Measurements from ENCODE around the gene HIVEP3.

The HIVEP3 gene

DNA sequence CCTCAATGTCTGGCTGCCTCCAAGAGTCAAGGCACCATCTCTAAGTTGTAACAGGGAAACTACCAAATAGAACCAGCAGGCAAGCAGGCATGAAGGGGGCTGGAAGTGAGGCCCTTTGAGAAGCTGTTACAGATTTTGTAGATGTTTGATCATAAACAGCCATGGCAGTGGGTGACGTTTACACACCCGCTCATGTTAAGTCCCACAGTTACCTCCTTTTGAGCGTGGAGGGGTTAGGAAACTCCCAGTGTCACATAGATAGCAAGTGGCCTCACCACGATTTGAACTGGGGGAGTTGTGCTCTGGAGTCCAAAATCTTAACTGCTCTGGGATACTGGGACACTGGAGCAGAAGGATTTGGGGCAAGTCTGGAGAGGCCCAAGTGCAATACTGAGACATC, 192.4 kb downstream of the HIVEP3 start:
- no peak for DNase-seq

DNA sequence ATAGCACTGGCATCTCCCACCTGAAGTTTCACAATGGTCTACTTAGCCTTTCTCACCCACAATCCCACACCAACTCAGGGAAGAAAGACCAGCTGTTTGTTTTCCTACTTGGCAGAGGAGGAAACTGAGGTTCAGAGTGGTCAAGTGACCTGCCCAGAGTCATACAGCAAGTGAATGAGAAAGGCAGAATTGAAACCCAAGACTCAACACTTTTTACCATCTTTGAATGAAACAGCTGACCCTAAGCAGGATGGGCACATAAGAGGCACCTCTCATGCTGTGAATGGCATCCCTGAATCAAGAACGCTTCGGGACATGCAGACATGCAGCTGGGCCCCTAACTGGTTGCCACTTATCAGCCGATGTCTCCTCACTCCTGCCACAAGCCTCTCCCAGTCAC, 193.8 kb downstream of the HIVEP3 start:
- DNase-seq, result no peak

DNA sequence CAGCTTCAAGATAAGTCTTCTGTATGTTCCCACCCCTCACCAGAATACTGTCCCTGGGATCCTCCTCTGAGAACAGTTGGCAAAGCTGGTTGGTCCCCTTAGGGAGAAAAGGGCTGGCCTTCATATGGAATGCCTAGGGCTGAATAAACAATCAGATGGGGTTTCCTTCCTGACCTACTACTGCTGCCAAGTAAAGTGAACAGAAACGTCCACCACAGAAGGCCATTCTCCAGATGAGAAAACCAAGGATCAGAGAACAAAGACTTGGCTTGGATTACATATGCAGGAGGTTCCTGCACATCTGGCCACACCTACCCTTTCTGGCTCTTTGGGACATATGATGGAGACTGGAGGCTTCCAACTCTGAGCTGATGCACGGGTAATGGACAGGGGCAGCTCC, 194.5 kb downstream of the HIVEP3 start:
- DNase-seq, result no peak

DNA sequence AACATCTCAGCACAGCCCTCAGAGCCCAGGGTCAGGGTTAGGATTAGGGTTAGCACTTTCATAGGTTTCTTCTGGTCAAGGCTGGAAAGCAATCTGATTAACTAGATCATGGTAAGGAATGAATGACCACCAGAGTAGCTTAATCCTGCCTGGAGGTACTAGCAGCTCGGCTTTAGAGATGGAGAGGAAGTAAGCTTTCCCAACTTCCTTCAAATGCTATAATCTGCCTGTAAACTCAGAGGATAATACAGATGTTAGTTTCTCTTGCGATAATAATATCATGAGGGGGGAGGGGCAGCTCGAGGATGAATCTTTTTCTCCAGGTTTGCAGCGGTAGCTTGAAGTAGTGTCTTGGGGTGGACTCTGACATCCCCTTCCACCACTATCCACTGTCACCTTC, 194.9 kb downstream of the HIVEP3 start:
- no peak for DNase-seq

DNA sequence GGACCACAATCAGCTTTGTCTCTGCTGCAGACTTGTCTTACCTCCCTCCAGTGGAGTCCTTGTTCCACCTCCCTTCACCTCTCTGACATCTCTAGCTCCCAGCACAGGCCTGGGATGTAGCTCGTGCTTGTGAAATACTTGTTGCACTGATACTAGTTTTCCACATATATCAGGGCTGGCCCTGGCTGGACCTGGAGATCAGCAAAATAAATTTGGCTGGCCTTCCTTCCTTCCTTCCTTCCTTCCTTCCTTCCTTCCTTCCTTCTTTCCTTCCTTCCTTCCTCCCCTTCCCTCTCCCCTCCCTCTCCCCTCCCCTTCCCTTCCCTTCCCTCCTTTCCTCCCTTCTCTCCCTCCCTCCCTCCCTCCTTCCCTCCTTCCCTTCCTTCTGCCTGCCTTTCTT, 196.5 kb downstream of the HIVEP3 start:
- no peak for DNase-seq

DNA sequence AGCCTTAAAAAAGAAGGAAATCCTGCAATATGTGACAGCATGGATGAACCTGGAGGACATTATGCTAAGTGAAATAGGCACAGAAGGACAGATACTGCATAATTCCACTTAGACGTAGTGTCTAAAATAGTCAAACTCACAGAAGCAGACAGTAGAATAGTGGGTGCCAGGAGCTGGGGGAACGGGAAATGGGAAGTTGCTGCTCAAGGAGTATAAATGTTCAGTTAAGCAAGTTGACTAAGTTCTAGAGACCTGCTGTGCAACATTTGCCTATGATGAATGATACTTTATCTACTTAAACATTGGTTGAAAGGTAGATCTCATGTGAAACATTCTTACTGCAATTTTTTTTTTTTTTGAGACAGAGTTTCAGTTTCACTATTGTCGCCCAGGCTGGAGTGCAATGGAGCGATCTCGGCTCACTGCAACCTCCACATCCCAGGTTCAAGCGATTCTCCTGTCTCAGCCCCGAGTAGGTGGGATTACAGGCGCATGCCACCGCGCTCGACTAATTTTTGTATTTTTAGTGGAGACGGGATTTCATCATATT, 197.8 kb downstream of the HIVEP3 start:
- DNase-seq, result peak; percentile 19

DNA sequence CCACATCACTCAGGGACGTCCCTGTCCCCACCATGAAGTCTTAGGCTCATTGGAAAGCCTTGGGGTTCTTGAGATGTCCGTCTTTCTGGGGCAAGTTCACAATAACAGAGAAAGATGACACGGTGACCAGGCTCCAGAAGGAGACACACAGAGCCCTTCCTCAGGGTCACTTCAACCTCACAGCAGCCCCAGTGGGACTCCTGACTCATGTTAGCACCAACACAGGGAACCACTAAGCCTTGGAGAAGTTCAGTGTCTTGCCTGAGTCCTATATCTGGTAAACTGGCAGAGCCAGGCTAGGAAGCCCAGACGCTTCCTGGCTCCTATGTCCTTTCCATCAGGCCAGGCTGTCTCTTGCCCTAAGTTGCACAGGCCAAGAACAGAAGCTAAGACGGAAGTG, 199.1 kb downstream of the HIVEP3 start:
- DNase-seq, result no peak

DNA sequence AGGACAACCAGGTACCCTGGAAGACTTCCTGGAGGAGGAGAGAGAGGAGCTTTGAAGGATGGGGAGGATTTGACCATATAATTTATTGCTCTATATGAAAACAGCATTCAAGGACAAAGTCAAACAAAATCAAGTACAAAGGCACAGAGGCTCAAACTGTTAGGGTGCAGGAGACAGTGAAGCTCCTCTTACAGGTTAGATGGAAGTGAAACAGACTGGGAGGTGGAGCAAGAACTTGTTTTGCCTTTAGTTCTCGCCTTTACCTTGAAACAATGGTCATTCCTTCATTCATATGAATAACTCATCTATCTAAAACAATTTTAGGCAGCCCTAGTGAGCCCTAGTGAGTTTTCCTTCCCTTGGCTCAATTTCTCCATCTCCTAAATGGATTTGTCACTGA, 199.6 kb downstream of the HIVEP3 start:
- DNase-seq, result no peak

DNA sequence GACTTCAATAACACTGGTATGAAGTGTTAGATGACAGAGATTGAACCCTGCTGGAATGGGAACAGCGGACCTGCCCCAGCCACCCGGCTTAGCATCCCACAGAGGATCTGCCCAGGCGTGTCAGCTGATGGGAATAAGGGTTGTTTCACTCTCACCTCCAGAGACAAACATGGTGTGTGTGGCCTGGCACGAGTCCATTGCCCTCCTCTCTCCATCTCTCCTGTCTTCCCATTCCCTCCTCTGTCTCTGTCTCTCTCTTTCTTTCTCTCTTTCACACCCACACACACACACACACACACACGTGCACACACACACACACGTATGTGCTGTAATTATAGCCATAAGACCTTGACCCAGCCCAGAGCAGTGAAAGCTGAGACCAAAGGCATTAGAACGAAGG, 200.2 kb downstream of the HIVEP3 start:
- no peak for DNase-seq

DNA sequence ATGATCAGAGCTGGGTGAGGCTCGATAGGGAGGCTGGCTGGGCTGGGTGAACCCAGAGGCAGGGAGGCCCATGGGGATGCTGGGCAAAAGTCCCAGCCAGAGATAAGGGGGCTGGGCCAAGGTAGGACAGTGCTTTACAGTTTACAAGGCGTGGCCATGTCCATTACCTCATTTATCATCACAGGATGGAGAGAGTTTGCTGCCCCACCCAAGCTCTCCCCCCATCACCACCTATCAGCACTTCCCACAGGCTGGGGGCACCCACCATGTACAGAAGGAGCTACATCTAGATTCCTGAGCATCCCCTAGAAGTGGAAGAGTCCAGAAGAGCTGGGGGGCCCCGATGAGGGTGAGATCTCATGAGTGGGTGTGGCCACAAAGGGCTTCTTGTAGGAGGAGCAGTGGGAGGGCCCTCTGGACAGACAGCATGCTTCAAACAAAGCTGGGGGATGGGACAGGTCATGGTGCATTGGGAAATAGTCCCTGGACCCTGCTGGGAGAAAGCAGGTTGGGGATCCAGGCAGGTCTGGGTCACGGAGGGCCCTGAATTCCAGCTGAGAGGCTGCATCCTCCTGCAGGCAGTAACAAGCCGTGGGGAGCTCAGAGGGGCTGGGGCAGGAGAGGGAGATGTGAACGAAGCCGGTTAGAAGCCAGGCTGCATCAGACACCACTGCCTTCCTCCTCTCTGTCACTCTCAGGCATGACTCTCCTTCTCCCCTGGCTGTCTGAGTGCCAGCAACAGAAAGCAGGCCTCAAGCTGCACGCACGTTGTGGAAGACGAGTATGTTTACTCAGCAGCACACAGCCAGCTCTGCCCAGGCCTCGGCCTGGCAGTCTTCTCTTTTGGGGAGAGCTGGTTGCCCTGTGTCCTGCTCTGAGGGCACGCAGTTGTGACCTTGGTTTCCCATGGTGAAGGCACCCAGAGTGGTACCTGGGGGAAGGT, 202.3 kb downstream of the HIVEP3 start:
- no peak for DNase-seq

DNA sequence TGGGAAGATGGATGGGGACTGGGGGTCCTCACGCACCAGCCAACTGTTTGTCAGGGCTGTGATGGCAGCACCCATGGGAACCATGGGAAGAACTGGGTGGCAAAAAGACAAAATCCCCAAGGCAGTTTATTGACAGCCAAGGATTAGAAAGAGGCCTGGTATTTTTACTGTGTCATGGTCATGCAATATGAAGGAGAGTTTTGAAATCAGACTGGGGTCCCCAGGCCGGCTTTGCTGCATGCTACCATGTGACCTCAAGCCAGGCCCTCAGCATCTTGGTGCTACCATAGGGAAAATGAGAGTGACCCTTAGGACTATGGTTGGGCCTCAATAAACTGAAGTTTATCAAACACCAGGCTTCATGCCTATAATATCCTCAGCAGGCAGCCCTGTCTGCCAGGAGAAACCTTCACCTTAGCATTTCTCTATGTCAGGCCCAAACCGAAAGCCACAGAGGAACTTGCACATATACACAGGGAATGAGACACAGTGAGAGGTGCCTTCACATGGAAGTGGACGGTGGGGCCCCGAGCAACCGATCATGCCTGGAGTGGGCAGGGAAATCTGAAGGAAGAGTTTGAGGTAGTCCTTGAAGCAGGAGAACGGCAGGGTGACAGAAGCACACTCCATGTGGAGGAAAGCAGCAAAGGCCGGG, 203.2 kb downstream of the HIVEP3 start:
- DNase-seq, result no peak

DNA sequence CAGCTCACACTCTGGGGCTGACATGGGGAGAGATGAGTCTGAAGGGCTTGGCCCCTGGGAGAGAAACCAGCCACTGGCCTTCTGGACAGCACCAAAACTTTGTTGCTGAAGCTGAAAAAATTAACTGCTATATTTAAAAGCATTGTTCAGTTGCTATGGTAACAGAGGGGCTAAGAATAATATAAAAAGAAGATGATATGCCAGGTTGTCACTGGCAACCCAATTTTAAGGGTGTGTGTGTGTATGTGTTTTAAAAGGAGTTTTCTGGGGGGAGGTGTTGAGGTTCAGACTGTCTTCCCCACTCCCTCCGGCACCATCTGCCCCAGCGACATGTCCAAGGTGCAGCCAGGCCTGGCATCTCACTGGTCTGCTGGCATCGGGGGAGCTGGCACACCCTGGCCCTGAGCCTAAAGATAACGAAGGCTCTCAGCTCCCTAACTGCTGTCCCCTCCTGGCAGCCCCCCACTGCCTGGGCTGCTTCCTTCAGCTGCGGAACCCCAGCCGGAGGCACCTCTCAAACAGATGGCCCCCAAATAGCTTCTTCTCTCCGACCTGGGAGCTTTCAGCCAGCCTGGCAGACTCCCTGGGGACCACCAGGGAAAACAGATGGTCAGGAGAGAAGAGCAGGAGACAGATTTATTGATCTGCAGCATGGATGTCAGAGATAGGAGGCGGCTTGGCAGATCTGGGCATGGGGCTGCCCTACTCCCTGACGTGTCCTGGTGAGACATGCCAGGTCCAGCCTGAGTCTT, 203.9 kb downstream of the HIVEP3 start:
- no peak for DNase-seq

DNA sequence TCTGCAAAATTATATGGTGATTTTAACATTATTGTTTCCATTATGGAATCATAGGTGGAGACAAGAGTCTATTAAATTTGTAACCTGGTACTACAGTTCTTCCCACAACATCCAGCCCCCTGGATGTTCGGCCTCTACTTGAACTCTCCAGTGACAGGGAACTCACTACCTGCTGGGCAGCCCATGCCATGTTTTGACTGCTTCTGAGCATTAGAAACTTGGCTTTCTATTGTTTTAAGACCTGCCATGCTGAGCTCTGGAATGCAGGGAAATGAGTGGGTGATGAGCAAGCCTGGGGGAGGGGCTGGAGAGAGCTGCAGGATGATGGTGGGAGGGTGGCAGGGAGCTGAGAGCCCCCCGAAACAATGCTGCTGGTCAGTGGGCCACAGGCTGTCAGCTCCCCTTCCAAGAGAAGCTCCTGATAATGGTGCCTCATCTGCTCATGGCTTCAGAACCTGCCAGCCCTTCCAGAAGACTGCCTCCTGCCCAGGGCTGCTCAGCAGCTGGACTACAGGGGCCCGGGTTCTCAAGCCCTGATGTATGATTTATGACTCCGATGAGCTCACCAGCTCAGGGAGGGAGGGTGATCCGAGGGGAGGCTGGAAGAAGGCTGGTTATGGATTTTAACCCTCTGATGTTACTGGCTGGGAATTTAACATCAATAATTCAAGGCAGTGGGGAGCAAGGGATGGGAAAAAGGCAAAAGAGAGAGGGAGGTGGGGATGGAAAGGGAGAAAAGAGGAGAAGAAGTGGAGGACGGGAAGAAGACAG, 205.0 kb downstream of the HIVEP3 start:
- DNase-seq, result no peak

DNA sequence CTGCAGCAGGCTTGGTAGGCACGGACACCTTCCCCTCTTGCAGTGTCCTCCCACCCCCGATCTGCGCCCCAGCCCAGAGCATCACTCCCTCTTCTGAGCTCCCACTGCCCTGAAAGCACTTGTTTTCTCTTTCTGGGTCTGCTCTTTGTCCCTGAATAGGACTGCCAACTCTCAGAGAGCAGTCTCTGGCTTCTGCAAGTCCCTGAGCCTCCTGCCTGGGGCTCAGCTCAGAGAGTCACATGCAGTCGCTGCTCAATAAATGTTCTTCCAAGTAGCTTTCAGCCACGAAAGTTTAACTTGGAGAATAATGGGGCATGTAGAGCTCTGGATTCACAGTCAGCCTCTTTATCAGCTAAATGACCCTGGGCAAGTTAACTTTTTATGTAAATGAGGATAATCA, 205.6 kb downstream of the HIVEP3 start:
- no peak for DNase-seq

DNA sequence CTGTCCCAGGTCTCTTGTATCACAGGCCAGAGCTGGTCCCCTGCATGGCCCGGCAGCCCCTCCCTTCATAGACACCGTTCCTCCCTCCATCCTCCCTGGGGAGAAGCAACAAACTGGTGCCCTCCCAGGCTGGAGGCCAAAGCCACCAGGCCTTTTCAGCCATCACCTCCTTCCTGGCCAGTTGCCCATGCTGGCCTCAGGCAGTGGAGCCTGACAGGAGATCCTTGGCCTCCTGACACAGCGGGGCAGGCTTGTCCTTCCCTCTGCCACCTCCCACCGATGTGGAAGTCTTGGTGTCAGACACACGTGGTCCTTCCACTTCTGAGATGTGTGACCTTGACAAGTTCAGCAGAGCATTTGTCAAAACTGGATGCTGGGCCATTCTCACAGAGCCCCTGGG, 206.0 kb downstream of the HIVEP3 start:
- no peak for DNase-seq

DNA sequence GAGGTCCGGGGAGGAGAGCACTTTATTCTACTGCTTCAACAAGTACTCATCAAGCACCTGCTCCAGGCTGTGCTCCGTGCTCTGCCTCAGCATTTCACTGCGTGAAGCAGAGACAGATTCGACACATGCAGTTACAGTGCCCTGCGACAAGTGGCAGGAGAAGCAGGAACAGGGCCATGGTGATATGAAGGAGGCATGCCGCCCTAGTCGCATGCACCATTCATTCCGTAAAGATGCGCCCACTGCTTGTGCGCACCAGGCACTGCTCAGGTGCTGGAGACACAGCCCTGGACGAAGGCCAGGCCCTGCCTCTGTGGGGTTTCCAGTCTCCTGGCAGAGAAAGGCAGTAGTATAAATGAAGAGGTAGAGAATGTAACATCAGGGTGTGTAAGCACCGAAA, 206.6 kb downstream of the HIVEP3 start:
- no peak for DNase-seq

DNA sequence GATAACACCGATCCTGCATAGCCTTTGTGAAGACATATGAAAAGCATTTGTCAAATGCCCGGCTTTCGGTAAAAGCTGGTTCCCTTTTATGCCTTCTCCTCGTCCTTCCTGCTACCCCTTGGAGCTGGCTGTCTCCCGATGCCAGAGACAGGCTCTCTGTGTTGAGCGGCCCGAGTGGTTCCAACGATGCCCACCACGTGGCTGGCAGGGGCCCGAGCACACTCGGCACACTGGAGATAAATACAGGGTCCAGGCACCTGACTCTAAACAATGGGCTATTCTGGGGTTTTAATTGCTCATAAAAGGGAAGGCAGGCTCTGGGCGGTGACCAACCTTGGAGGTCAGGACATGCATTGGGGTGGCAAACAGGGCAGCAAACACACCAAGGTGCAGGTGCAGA, 207.1 kb downstream of the HIVEP3 start:
- DNase-seq, result no peak

DNA sequence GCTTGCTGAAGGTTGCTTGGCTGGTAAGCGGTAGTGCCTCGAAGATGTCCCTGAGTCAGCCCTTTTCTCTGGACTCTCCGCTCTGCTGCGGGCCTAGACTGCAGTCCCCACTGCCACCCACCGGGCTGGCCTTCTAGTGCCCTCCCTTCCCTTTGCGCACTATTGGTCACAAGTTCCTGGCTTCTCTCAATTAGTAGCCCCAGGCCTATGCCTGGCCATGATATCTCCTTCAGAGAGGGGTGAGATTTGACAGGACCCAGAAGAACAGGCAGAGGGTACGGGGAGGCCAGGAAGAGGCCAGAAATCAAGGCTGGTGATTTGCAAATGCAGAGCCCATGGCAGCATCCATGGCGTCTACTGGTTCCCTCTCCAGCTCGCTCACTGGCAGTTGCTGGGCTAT, 207.7 kb downstream of the HIVEP3 start:
- DNase-seq, result no peak

DNA sequence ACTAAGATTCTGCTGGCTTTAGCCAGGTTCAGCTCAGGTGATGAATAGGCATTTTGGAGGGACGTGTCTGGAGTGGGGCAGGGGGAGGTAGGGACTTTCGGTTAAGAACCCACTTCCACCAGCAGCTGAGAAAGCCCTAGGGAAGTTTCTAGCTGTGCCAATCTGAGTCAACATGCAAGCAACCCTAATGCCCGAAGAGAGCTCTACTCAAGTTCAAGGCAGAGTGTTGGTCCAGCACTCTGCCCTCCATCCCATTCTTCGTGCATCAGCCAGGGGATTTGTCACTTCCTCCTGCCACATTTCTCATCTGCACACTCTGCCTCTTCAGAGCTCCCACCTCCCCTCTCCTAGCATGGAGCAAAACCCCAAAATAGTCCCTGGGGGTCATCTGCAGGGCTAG, 208.8 kb downstream of the HIVEP3 start:
- DNase-seq, result no peak

DNA sequence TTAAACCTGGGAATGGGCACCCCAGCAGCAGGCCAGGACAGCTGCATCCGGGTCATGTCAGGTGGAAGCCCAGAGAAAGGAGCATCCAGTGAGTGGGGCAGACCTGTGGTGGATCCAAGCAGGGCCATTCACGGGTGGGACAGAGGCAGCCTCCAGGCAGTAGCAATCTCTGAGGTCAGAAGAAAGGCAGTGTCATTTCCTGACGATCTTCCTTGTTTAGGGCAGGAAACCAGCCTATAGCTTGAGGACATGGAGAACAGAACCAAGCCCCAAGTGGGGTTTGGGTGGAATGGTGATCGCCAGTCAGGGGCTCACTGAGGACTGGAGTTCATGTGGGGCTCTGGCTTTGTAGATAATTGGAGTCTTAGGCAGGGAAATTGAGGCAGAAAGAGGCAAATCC, 209.4 kb downstream of the HIVEP3 start:
- DNase-seq, result no peak

DNA sequence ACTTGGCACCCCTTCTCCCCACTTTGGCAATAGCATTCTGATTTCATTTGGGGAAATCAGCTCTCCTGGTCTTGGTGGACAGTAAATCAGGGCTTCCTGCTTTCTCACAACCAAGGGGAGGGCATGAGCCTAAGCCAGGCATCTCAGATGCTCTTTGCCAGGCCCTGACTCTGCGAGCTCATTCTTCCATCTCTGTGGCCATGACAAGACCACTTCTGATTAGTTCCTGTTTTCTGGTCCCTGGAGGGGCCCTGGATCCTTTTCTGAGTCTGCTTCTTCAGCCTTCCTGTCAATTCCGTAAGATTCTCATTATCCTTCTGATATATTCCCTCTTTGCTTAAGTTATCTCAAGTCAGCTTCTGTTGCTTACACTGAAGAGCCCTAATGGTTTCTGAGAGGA, 210.4 kb downstream of the HIVEP3 start:
- DNase-seq, result no peak

DNA sequence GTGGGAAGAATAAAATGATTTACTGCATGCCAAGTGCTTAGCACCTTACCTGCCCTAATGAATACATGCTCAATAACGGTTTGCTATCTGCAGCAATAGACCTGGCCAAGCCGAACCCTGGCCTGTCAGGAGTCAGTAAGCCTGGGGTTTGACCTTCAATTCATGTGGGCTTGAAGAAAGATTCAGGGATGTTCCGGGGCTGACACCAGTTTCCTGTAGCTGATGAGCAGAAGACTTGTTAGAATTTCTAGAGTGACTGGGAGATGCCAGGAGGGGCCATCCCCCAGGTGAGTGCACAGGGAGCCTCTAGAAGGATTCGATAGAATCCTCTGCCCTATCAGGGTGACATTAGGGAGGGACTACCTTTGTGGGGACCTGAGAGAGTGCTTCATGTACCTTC, 210.9 kb downstream of the HIVEP3 start:
- DNase-seq, result no peak

DNA sequence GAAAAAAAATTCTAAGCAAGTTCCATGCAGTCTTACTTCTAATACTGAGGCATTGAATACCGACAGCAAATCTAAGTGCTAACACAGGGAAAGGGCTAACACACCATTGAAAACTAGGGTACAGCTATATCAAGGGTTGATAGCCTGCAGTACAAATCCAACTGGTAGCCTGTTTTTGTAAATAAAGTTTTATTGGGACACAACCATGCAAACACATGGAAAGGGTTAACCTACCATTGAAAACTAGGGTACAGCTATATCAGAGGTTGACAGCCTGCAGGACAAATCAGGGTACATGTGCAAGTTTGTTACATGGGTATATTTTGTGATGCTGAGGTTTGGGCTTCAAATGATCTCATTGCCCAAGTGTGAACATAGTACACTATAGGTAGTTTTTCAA, 212.9 kb downstream of the HIVEP3 start:
- no peak for DNase-seq
